Gastroesophageal sphincter (tissue), 3 donors: ENCODE results near the gene ACOT7.
"Not testable (repeated sequence)": the region's sequence is repeated elsewhere in the genome, so short reads cannot be mapped to it uniquely, and the experiment has no call there.

Experiments
- CTCF ChIP-seq, 4 experiments: fragments of 200-600 bp in 2 of 4; fragments of 450-650 bp in 2 of 4; sonication (generic) in 1 of 4; IDR thresholded peaks; one replicate each; pipeline ENCODE4 v1.5.1; 2017 to 2019; ENCODE audit warnings: antibody characterized with exemption in 4 of 4, mild to moderate bottlenecking in 2 of 4, moderate library complexity in 2 of 4
- EP300 ChIP-seq: sonication (generic); formaldehyde crosslinking; IDR thresholded peaks from one replicate; pipeline ENCODE4 v1.6.1; 2017; ENCODE audit warnings: antibody characterized with exemption, mild to moderate bottlenecking
- POLR2A ChIP-seq, 2 donors: fragments of 450-650 bp; IDR thresholded peaks; one replicate each; pipeline ENCODE4 v1.6.1; 2017; ENCODE audit warnings: antibody characterized with exemption in 2 of 2, mild to moderate bottlenecking in 2 of 2, moderate library complexity in 1 of 2
- POLR2AphosphoS5 ChIP-seq: sonication (generic); formaldehyde crosslinking; IDR thresholded peaks from one replicate; pipeline ENCODE4 v1.6.1; 2017; ENCODE audit warnings: antibody characterized with exemption

- TF ChIP-seq EP300; CTCF (IDR thresholded peaks at IDR 0.05); POLR2AphosphoS5; POLR2A (IDR thresholded peaks at IDR 0.05): not testable (repeated sequence)
Measured at GRCh38 chr1:6431645-6432579, 38.3 kb upstream of the ACOT7 start.
